HL-60/S4 (cell line): ENCODE measurements around the gene CA5B.
"Not testable (repeated sequence)": the region's sequence is repeated elsewhere in the genome, so short reads cannot be mapped to it uniquely, and the experiment has no call there.

Source experiments
- in situ Hi-C: fragments of 300-500 bp; cut with MboI; formaldehyde crosslinking; loops from 2 replicates; pipeline ENCODE4 v1.14.3; 2022; ENCODE audit warnings: low sequenced_read_pairs

Gene CA5B

GRCh38 chrX:15812192-15812938, 74.3 kb downstream of the CA5B start:
- in situ Hi-C loops, result no loop called here

GRCh38 chrX:15813416-15813815, 75.3 kb downstream of the CA5B start:
- in situ Hi-C loops, result no loop called here

- in situ Hi-C loops, result no loop called here
Measured at GRCh38 chrX:15814771-15815365, 76.8 kb downstream of the CA5B start.

GRCh38 chrX:15815779-15816437, 77.8 kb downstream of the CA5B start:
- in situ Hi-C loops, result no loop called here

- in situ Hi-C loops, result no loop called here
Measured at GRCh38 chrX:15816438-15816809, 78.4 kb downstream of the CA5B start.

- in situ Hi-C loops, result no loop called here
Measured at GRCh38 chrX:15816886-15817285, 78.8 kb downstream of the CA5B start.

- in situ Hi-C loops, result no loop called here
Measured at GRCh38 chrX:15820106-15821073, 82.3 kb downstream of the CA5B start.

GRCh38 chrX:15822922-15823321, 84.9 kb downstream of the CA5B start:
- in situ Hi-C loops, result no loop called here

GRCh38 chrX:15825936-15826335, 87.9 kb downstream of the CA5B start:
- in situ Hi-C loops, result no loop called here

GRCh38 chrX:15829217-15829616, 91.1 kb downstream of the CA5B start:
- in situ Hi-C loops, result no loop called here

GRCh38 chrX:15831347-15831746, 93.3 kb downstream of the CA5B start:
- in situ Hi-C loops, result not testable (repeated sequence)

GRCh38 chrX:15834053-15834452, 96.0 kb downstream of the CA5B start:
- in situ Hi-C loops, result no loop called here

GRCh38 chrX:15834827-15835595, 96.9 kb downstream of the CA5B start:
- in situ Hi-C loops, result no loop called here
